Trophoblast cell (in vitro differentiated cells and primary cell): ENCODE data around the gene DVL1.

Source experiments
- DNase-seq, 2 donors: peaks; one replicate each; pipeline ENCODE4 v3.0.0-alpha.2; 2016
- H2AFZ ChIP-seq: 2 replicates; pipeline ENCODE4 v1.6.1; 2013; ENCODE audit warnings: low read length, moderate library complexity, mild to moderate bottlenecking; ENCODE audit not compliant: insufficient read depth, poor library complexity
- H2AK5ac ChIP-seq: 2 replicates; pipeline ENCODE4 v1.6.1; 2013; ENCODE audit warnings: mild to moderate bottlenecking, low read length
- H2BK120ac ChIP-seq: 2 replicates; pipeline ENCODE4 v1.6.1; 2013; ENCODE audit warnings: low read length, mild to moderate bottlenecking, moderate library complexity; ENCODE audit not compliant: insufficient read depth, poor library complexity
- H2BK12ac ChIP-seq: 2 replicates; pipeline ENCODE4 v1.6.1; 2013; ENCODE audit warnings: mild to moderate bottlenecking, low read length, moderate library complexity
- H2BK5ac ChIP-seq: 2 replicates; pipeline ENCODE4 v1.6.1; 2013; ENCODE audit warnings: low read length, low read depth, moderate library complexity, mild to moderate bottlenecking; ENCODE audit not compliant: poor library complexity
- H3K14ac ChIP-seq: 2 replicates; pipeline ENCODE4 v1.6.1; 2013; ENCODE audit warnings: mild to moderate bottlenecking, low read length
- H3K18ac ChIP-seq: 2 replicates; pipeline ENCODE4 v1.6.1; 2013; ENCODE audit warnings: mild to moderate bottlenecking, low read length
- H3K23ac ChIP-seq: 2 replicates; pipeline ENCODE4 v1.6.1; 2013; ENCODE audit warnings: low read length
- H3K27ac ChIP-seq: 2 replicates; pipeline ENCODE4 v1.5.1; 2013; ENCODE audit warnings: low read depth, mild to moderate bottlenecking, inconsistent platforms, low read length, moderate library complexity
- H3K27me3 ChIP-seq: 2 replicates; pipeline ENCODE4 v1.6.1; 2013; ENCODE audit warnings: inconsistent platforms, mild to moderate bottlenecking, low read length, moderate library complexity; ENCODE audit not compliant: insufficient read depth
- H3K36me3 ChIP-seq, 2 experiments: 1 replicate in 1 of 2; 2 replicates in 1 of 2; pipeline ENCODE4 v1.6.1; 2013; ENCODE audit warnings: low read length in 2 of 2, mild to moderate bottlenecking in 2 of 2, moderate library complexity in 1 of 2; ENCODE audit not compliant: insufficient read depth in 2 of 2, control insufficient read depth in 1 of 2
- H3K4ac ChIP-seq: 2 replicates; pipeline ENCODE4 v1.6.1; 2013; ENCODE audit warnings: low read depth, mild to moderate bottlenecking, low read length, moderate library complexity
- H3K4me1 ChIP-seq, 2 experiments: 1 replicate in 1 of 2; 2 replicates in 1 of 2; pipeline ENCODE4 v1.6.1; 2013; ENCODE audit warnings: low read length in 2 of 2, mild to moderate bottlenecking in 2 of 2, moderate library complexity in 1 of 2; ENCODE audit not compliant: insufficient read depth in 2 of 2, control insufficient read depth in 1 of 2
- H3K4me2 ChIP-seq: 2 replicates; pipeline ENCODE4 v1.6.1; 2013; ENCODE audit warnings: inconsistent platforms, mild to moderate bottlenecking, low read length, moderate library complexity
- H3K4me3 ChIP-seq: 2 replicates; pipeline ENCODE4 v1.5.1; 2013; ENCODE audit warnings: mild to moderate bottlenecking, low read depth, low read length, inconsistent platforms
- H3K79me1 ChIP-seq: one replicate; pipeline ENCODE4 v1.6.1; 2013; ENCODE audit warnings: low read length
- H3K79me2 ChIP-seq: 2 replicates; pipeline ENCODE4 v1.6.1; 2013; ENCODE audit warnings: low read length, mild to moderate bottlenecking; ENCODE audit not compliant: control insufficient read depth, insufficient read depth, poor library complexity
- H3K9ac ChIP-seq: 2 replicates; pipeline ENCODE4 v1.6.1; 2013; ENCODE audit warnings: mild to moderate bottlenecking, low read length
- H3K9me3 ChIP-seq: 2 replicates; pipeline ENCODE4 v1.6.1; 2013; ENCODE audit warnings: low read depth, mild to moderate bottlenecking, control low read depth, inconsistent platforms, low read length; ENCODE audit not compliant: insufficient read depth
- H4K12ac ChIP-seq: 2 replicates; pipeline ENCODE4 v1.6.1; 2013; ENCODE audit warnings: low read depth, mild to moderate bottlenecking, low read length, moderate library complexity
- H4K8ac ChIP-seq: 2 replicates; pipeline ENCODE4 v1.6.1; 2013; ENCODE audit warnings: low read depth, mild to moderate bottlenecking, low read length, moderate library complexity
- H4K91ac ChIP-seq: one replicate; pipeline ENCODE4 v1.6.1; 2013; ENCODE audit warnings: low read depth, mild to moderate bottlenecking, low read length, moderate library complexity
- WGBS: extraction: QIAGEN DNeasy Blood & Tissue Kit; methylation state at CpG from one replicate; pipeline ENCODE4 v1.1.7; 2013; ENCODE audit warnings: missing lambda C conversion rate; ENCODE audit not compliant: insufficient read length, insufficient coverage; ENCODE audit errors: extremely low coverage; 5-methylcytosine and 5-hydroxymethylcytosine counted together

Gene DVL1

GRCh38 chr1:1373051-1373814, 24.0 kb upstream of the DVL1 start:
- no CpG with 5 or more reads among the region's 26 CpGs for WGBS
- Histone ChIP-seq H3K14ac (no peak overlapping the region), H3K79me1 (peaks cover 8% of the 10 kb centered on the region)

GRCh38 chr1:1371746-1372711, 22.8 kb upstream of the DVL1 start:
- DNase-seq: peak; percentile 50 to 75
- Histone ChIP-seq H3K9ac (no peak overlapping the region), H3K79me1 (peaks cover 8% of the 10 kb centered on the region), H4K91ac (no peak overlapping the region), H3K4ac (no peak overlapping the region), H3K4me1 (peaks cover 11 to 13% of the 10 kb centered on the region in 2 experiments), H2AFZ (no peak overlapping the region), H3K4me3 (no peak overlapping the region), H3K18ac (no peak overlapping the region), H3K27me3 (no peaks in the 10 kb centered on the region), H2AK5ac (no peak overlapping the region), H4K8ac (no peak overlapping the region), H2BK120ac (no peak overlapping the region), H3K14ac (no peak overlapping the region), H3K27ac (no peak overlapping the region), H3K4me2 (no peak overlapping the region), H3K36me3 (peaks cover 26 to 29% of the 10 kb centered on the region in 2 experiments), H3K23ac (no peak overlapping the region), H3K79me2 (peaks cover 13% of the 10 kb centered on the region), H3K9me3 (peaks cover 5% of the 10 kb centered on the region), H2BK12ac (no peak overlapping the region), H4K12ac (no peak overlapping the region), H2BK5ac (no peak overlapping the region)
- WGBS: no CpG with 5 or more reads among the region's 26 CpGs

More at GRCh38 chr1:1373051-1373814, 24.0 kb upstream of the DVL1 start:
- H2BK12ac ChIP-seq: no peak overlapping the region
- peaks cover 2% of the 10 kb centered on the region for H3K9me3 ChIP-seq
- peaks cover 11 to 13% of the 10 kb centered on the region in 2 experiments for H3K4me1 ChIP-seq
- H4K8ac ChIP-seq: no peak overlapping the region
- H2BK120ac ChIP-seq: no peak overlapping the region
- H2BK5ac ChIP-seq: no peak overlapping the region
- no peak overlapping the region for H3K4me2 ChIP-seq
- H3K27me3 ChIP-seq: no peaks in the 10 kb centered on the region
- no peak for DNase-seq
- H3K79me2 ChIP-seq: peaks cover 13% of the 10 kb centered on the region
- H2AFZ ChIP-seq: no peak overlapping the region
- H3K23ac ChIP-seq: no peak overlapping the region
- no peak overlapping the region for H3K4ac ChIP-seq
- no peak overlapping the region for H3K4me3 ChIP-seq
- H3K27ac ChIP-seq: no peak overlapping the region
- no peak overlapping the region for H4K12ac ChIP-seq
- H3K9ac ChIP-seq: no peak overlapping the region
- H3K36me3 ChIP-seq: peaks cover 26 to 29% of the 10 kb centered on the region in 2 experiments
- no peak overlapping the region for H4K91ac ChIP-seq
- no peak overlapping the region for H2AK5ac ChIP-seq
- H3K18ac ChIP-seq: no peak overlapping the region

GRCh38 chr1:1371364-1371745, 22.1 kb upstream of the DVL1 start:
- WGBS: no CpG with 5 or more reads among the region's 12 CpGs
- Histone ChIP-seq H3K27me3 (no peaks in the 10 kb centered on the region), H2BK12ac (no peak overlapping the region), H3K9me3 (peaks cover 6% of the 10 kb centered on the region), H2BK5ac (no peak overlapping the region), H3K36me3 (peaks cover 22 to 26% of the 10 kb centered on the region in 2 experiments), H3K4me3 (no peak overlapping the region), H4K8ac (no peak overlapping the region), H3K18ac (no peak overlapping the region), H3K23ac (no peak overlapping the region), H3K27ac (no peak overlapping the region), H3K4ac (no peak overlapping the region), H3K79me2 (peaks cover 13% of the 10 kb centered on the region), H2BK120ac (no peak overlapping the region), H3K9ac (no peak overlapping the region), H3K4me2 (no peak overlapping the region), H3K4me1 (peaks cover 11 to 13% of the 10 kb centered on the region in 2 experiments), H3K14ac (no peak overlapping the region), H4K91ac (no peak overlapping the region), H2AFZ (no peak overlapping the region), H4K12ac (peak overlapping the region; percentile 10), H3K79me1 (peaks cover 8% of the 10 kb centered on the region), H2AK5ac (no peak overlapping the region)
- DNase-seq: no peak

DNA sequence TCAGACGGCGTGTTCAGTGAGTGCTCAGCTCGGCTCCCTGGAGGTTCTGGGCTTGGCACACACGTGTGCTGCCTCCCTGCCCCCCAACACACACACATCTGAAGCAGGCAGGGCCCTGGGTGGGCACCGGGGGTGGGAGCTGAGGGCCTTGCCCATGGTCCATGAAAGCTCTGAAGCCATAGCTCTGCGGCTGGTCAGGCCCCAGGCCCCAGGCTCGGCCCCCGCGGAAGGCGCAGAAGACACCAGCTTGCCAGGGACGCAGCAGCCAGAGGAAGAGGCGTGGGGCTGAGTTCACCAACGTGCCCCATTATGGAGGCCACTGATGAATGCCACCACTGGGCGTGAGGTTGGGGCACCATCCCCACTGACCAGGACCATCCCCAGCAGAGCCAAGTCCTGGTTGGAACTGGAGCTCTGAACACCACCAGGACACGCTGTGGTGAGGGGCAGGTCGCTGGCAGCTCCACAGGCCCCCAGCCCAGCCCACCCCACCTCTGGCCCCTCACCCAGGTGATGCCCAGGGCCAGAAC, 21.6 kb upstream of the DVL1 start:
- peaks cover 6% of the 10 kb centered on the region for H3K79me1 ChIP-seq
- no CpG with 5 or more reads among the region's 16 CpGs for WGBS

More for the DNA sequence above, 21.6 kb upstream of the DVL1 start:
- Histone ChIP-seq H3K9ac (no peak overlapping the region), H2BK5ac (no peak overlapping the region), H3K4ac (no peak overlapping the region), H3K27me3 (no peaks in the 10 kb centered on the region), H4K12ac (no peak overlapping the region), H3K4me2 (no peak overlapping the region), H2BK120ac (no peak overlapping the region), H4K91ac (no peak overlapping the region), H3K23ac (no peak overlapping the region), H3K14ac (no peak overlapping the region), H2BK12ac (no peak overlapping the region), H3K36me3 (peaks cover 21 to 22% of the 10 kb centered on the region in 2 experiments), H3K4me1 (peaks cover 8 to 9% of the 10 kb centered on the region in 2 experiments), H4K8ac (no peak overlapping the region), H3K18ac (no peak overlapping the region), H2AK5ac (no peak overlapping the region), H3K79me2 (peaks cover 13% of the 10 kb centered on the region), H3K4me3 (no peak overlapping the region), H2AFZ (no peak overlapping the region), H3K27ac (no peak overlapping the region), H3K9me3 (peaks cover 8% of the 10 kb centered on the region)
- DNase-seq: no peak
